ENCODE results near the gene TUG1. TPM values are rescaled to one million over a fixed set of nuclear protein-coding genes. Genes with fewer than 3 reads are reported as not detected.
A peak's percentile ranks its signal among the peaks of the same experiment; 100 is the strongest.

Gene TUG1
- total RNA-seq, 8 experiments from 2014 or later, result 50.0 to 98.1 (median 76.4) TPM

DNA sequence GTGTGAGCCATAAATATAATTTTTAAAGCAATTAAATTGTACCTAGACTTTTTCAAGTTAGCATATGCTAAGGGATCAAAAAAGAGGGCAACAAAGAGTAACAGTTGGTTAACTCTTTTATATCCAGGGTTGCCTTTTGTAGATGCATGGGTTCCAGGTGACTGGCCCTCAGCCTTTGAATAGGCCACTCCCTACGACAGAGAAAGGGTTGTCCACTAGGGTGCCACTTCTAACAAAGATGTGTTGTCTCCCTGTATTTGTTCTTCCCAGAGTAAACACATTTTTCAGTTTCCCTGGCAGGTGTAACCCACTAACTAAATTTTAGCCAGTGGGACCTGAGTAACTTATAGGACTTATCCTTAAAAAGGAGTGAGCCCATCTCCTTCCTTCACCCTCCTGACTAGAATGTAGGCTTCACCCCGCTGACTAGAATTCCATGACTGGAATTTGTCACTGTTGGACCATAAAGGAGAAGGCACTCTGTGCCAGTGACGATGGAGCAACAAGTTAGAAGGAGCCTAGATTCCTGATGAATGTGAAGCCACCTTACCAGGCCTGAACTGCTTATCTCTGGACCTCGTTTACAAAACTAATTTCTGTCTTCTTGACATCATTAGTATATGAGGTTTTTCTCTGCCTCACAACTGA, 16.6 kb downstream of the TUG1 start:
- Histone ChIP-seq H3K4me3 (no peak overlapping the region), H3K4me1 (replicated peaks in 1 of 2) (no peaks in the 10 kb centered on the region), H3K27ac (no peak overlapping the region)
- 51 to 100% (median 78%) methylated on average over 1 to 4 of the region's 4 CpGs; no CpG with 5 or more reads in 2 of the 10 experiments for WGBS, 10 experiments
- in situ Hi-C loops (cut with MboI; ENCODE audit: low pct_unique_long_range_greater_than_20kb in 2 of 9, low sequenced_read_pairs in 9 of 9, unreplicated experiment in 9 of 9), result no loop called here
- no peak for ATAC-seq (replicated peaks in 6 of 8)

DNA sequence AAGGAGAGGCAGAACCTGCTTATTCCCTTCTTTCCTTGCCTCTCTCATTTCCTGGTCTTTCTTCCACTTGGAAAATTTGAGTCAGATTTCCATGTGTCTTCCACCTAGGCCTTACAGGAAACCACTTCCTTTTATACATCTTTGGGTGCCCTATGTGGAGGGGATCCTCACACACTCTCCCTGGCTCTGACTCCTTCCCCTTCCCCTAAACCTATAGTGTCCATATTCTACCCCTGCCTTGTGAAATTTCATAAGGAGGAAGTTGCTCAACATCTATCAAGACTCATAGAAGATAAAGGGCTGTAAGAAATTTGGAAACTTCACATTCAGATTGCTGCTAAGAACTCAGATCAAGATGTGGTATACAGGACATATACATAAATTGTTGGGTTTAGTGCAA, 20.4 kb downstream of the TUG1 start:
- in situ Hi-C loops (cut with MboI; ENCODE audit: low pct_unique_long_range_greater_than_20kb in 2 of 9, low sequenced_read_pairs in 9 of 9, unreplicated experiment in 9 of 9), result no loop called here
- no peak for ATAC-seq (replicated peaks in 6 of 8)
- Histone ChIP-seq H3K27ac (no peak overlapping the region), H3K4me1 (replicated peaks in 1 of 2) (no peaks in the 10 kb centered on the region), H3K4me3 (no peak overlapping the region)

DNA sequence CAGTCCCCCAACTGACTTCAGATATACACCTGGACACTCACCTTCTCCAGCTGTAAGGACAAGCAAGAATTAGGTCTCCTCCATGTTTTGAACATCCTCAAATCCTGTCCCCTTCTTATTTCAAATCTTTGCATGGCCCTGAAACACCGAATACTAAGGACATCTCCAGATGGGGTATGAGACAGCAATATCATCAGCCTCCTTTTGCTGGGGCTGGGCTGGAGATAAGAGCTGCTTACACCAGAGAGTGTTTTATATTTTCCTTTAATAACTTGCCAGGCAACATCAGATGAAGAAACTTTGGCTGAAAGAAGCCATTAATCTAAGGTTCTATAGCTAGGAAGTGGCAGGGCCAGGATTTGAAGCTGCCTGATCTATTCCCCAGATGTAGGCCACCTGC, 21.6 kb downstream of the TUG1 start:
- no peak for ATAC-seq (replicated peaks in 6 of 8)
- in situ Hi-C loops (cut with MboI; ENCODE audit: low pct_unique_long_range_greater_than_20kb in 2 of 9, low sequenced_read_pairs in 9 of 9, unreplicated experiment in 9 of 9), result no loop called here
- Histone ChIP-seq H3K4me3 (no peak overlapping the region), H3K4me1 (replicated peaks in 1 of 2) (no peaks in the 10 kb centered on the region), H3K27ac (no peak overlapping the region)
- 33 to 80% (median 75%) methylated on average over 1 of the region's 1 CpG; no CpG with 5 or more reads in 6 of the 10 experiments for WGBS, 10 experiments

DNA sequence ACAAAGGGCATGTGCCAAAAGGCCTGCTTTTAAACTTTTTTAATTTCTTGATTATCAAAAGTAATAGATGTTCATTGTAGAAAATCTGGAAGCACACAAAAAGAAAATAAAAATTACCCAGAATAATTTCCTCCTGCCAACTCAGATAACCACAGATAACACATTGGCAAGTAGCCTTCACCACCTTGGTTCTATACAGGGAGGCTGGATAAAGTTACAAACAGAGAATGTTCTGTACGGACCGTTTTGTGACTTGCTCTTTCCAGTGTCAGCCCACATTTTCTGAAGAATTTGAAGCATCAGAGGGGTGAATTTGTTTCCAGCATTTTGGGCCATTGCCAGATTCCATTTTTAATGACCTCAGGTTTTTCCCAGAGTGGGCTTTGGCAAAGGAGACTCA, 23.5 kb downstream of the TUG1 start:
- in situ Hi-C loops (cut with MboI; ENCODE audit: low pct_unique_long_range_greater_than_20kb in 2 of 9, low sequenced_read_pairs in 9 of 9, unreplicated experiment in 9 of 9), result no loop called here
- Histone ChIP-seq H3K4me1 (replicated peaks in 1 of 2) (no peaks in the 10 kb centered on the region), H3K4me3 (no peak overlapping the region), H3K27ac (no peak overlapping the region)
- no peak for ATAC-seq (replicated peaks in 6 of 8)
- 56 to 100% (median 73%) methylated on average over 1 to 2 of the region's 2 CpGs; no CpG with 5 or more reads in 4 of the 10 experiments for WGBS, 10 experiments

DNA sequence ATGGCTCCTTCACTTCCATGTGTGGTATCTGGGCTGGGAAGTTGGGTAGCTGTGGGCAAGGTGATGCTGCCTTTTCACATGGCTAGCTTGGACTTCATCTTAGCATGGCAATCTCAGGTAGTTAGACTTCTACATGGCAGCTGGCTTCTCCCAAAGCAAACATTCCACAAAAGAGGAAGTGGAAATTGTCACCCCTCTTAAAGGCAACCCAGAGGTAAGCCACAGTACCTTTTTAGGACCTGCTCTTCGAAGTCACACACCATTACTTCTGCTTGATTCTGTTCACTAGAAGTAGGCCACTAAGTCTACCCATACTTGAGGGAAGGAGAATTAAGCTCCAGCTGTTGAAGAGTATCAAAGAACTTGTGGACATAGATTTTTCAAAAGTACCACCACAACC, 25.9 kb downstream of the TUG1 start:
- H3K4me3 ChIP-seq, result no peak overlapping the region
- H3K27ac ChIP-seq, result no peak overlapping the region
- 0 to 63% (median 43%) methylated on average over 1 of the region's 1 CpG; no CpG with 5 or more reads in 7 of the 10 experiments for WGBS, 10 experiments
- in situ Hi-C loops (cut with MboI; ENCODE audit: low pct_unique_long_range_greater_than_20kb in 2 of 9, low sequenced_read_pairs in 9 of 9, unreplicated experiment in 9 of 9), result no loop called here
- no peak for ATAC-seq (replicated peaks in 6 of 8)
- H3K4me1 ChIP-seq (replicated peaks in 1 of 2), result peaks cover 0 to 2% of the 10 kb centered on the region in 2 donors

DNA sequence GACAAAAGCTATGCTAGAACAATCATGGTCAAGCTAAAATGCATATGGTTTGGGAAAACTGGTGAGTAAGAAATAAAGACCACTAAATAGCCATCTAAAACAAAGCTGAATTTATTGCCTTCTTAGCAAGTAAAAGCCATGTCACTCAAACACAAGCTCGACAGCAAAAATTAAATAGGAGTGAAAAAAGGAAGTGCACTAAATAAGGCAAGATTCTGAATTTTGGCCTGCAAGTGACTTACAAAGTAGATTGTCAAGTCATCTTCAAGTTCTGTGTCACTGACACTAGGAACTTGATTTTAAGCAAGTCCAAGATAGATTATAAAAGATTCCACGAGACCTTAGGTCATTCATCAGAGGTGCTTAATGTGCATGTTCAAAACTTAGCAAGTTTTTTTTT, 27.4 kb downstream of the TUG1 start:
- in situ Hi-C loops (cut with MboI; ENCODE audit: low pct_unique_long_range_greater_than_20kb in 2 of 9, low sequenced_read_pairs in 9 of 9, unreplicated experiment in 9 of 9), result no loop called here
- 13 to 100% (median 56%) methylated on average over 1 to 2 of the region's 2 CpGs for WGBS, 10 experiments
- no peak for ATAC-seq (replicated peaks in 6 of 8)

DNA sequence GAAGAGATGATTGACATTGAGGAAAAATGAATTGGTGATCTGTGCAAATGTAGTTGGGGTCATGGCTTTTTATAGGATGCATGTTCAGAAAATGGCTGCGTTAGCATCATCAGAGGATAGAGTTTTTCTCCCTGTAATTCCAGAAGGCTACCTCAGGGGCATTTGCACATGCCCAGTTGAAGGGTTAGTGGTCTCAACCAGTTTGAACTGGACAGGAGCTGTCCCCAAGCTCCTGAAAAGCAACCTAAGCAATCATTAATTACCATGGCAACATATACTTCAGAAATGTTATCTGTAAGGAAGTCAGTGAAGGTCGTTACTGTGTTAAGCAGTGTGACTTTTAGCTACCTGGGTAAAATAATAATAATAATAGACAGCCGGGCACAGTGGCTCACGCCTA, 29.3 kb downstream of the TUG1 start:
- H3K4me1 ChIP-seq (replicated peaks in 1 of 2), result peaks cover 0 to 2% of the 10 kb centered on the region in 2 donors
- H3K4me3 ChIP-seq, result no peak overlapping the region
- 20 to 100% (median 80%) methylated on average over 1 to 4 of the region's 4 CpGs; no CpG with 5 or more reads in 1 of the 10 experiments for WGBS, 10 experiments
- in situ Hi-C loops (cut with MboI; ENCODE audit: low pct_unique_long_range_greater_than_20kb in 2 of 9, low sequenced_read_pairs in 9 of 9, unreplicated experiment in 9 of 9), result no loop called here
- peak overlapping the region in 1 of 2 donors; percentile 54 for H3K27ac ChIP-seq
- peak in 3 of 8 experiments; percentile 75 to 84 (median 80) for ATAC-seq (replicated peaks in 6 of 8)

More for the DNA sequence above, 27.4 kb downstream of the TUG1 start:
- Histone ChIP-seq H3K27ac (no peak overlapping the region), H3K4me3 (no peak overlapping the region), H3K4me1 (replicated peaks in 1 of 2) (peaks cover 0 to 2% of the 10 kb centered on the region in 2 donors)

DNA sequence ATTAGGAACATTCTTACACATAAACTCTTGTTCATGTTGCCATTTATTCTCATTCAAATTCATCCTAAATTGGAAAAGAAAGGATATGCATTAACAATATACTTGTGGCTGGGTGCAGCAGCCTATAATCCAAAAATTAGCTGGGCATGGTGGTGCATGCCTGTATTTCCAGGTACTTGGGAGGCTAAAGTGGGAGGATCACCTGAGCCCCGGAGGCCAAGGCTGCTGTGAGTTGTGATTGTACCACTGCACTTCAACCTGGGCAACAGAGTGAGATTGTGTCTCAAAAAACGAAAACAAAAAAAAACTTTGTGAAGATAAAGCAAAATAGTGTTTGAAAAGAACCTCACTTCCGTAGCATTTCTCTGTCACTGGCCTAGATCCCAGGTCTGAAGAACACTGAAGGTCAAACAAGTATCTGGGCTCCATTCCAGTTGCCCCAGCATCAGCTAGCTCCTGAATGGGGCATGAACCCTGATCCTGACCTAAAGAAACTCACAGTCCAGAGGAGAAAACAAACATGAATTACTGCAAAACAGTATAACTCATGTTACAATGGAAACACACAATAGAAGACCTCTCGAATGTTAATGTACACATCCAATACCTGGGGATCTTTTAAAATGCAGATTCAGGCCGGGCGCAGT, 32.2 kb downstream of the TUG1 start:
- H3K4me3 ChIP-seq, result no peak overlapping the region
- no peak overlapping the region for H3K27ac ChIP-seq
- no peak for ATAC-seq (replicated peaks in 6 of 8)
- in situ Hi-C loops (cut with MboI; ENCODE audit: low pct_unique_long_range_greater_than_20kb in 2 of 9, low sequenced_read_pairs in 9 of 9, unreplicated experiment in 9 of 9), result no loop called here
- peaks cover 0 to 2% of the 10 kb centered on the region in 2 donors for H3K4me1 ChIP-seq (replicated peaks in 1 of 2)
- 0 to 95% (median 82%) methylated on average over 1 to 4 of the region's 6 CpGs; no CpG with 5 or more reads in 3 of the 10 experiments for WGBS, 10 experiments

DNA sequence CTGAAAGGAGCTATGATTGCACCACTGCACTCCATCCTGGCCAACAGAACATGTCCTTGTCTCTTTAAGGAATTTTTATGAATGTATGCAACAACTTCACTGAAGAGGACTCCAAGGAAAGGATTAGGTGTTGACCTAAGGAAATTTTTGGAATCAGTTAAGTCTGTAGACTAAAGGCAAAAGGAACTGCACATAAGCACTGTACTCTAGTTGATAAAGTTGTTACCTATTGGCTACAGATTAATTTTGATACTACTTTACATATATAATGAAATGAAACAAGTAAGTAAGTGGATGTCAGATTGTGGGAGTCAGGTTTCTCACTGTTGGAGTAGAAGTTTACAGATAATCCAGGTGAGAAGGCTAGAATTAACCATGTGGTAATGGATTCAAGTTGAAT, 36.5 kb downstream of the TUG1 start:
- no peak overlapping the region for H3K27ac ChIP-seq
- in situ Hi-C loops (cut with MboI; ENCODE audit: low pct_unique_long_range_greater_than_20kb in 2 of 9, low sequenced_read_pairs in 9 of 9, unreplicated experiment in 9 of 9), result no loop called here
- no peak for ATAC-seq (replicated peaks in 6 of 8)

DNA sequence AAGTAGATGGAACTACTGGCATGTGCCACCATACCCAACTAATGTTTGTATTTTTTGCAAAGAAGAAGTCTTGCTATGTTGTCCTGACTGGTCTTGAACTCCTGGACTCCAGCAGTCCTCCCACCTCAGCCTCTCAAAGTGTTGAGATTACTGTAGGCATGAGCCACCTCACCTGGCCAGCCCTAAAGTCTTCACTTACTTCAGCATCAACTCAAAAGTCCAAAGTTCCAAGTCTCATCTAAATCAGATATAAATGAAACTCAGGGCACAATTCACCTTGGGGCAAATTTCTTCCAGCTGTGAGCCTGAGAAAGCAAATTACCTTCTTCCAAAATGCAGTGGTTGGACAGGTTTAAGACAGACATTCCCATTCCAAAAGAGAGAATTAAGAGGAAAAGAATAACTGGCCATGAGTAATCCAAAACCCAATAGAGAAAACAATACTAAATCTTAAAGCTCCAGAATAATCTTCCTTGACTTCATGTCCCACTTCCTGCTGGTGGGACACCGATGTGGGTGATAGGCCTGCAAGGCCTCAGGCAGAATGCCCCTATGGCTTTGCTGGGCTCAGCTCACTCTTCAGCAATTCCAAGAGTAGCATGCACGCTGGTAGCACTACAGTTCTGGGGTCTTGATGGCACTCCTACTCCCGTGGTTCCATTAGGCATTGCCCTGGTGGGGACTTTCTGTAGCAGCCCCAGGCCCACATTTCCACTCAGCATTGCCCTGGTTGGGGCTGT, 50.3 kb downstream of the TUG1 start:
- 29 to 100% (median 86%) methylated on average over 1 to 3 of the region's 3 CpGs; no CpG with 5 or more reads in 4 of the 10 experiments for WGBS, 10 experiments
- no peak overlapping the region for H3K4me3 ChIP-seq
- ATAC-seq (replicated peaks in 6 of 8), result no peak
- in situ Hi-C loops (cut with MboI; ENCODE audit: low pct_unique_long_range_greater_than_20kb in 2 of 9, low sequenced_read_pairs in 9 of 9, unreplicated experiment in 9 of 9), result no loop called here
- H3K4me1 ChIP-seq (replicated peaks in 1 of 2), result no peaks in the 10 kb centered on the region
- no peak overlapping the region for H3K27ac ChIP-seq

More for the DNA sequence above, 36.5 kb downstream of the TUG1 start:
- no peak overlapping the region for H3K4me3 ChIP-seq
- no peaks in the 10 kb centered on the region for H3K4me1 ChIP-seq (replicated peaks in 1 of 2)

DNA sequence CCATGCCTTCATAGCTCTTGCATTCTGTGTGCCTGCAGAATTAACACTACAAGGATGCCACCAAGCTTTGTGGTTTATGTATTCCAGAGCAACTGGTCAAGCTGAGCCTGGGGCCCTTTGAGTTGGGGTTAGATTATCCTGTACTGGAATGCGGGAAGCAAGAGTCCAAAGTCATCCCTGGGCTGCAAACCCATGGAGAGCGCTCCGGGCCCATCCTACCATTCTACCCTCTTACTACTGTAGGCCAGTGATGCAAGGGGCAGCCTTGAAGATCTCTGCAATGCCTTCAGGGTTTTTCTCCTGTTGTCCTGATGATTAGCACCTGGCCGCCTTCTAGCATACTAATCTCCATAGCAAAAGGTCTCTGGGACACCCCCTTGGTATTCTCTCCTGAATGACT, 51.3 kb downstream of the TUG1 start:
- Histone ChIP-seq H3K27ac (no peak overlapping the region), H3K4me3 (no peak overlapping the region), H3K4me1 (replicated peaks in 1 of 2) (no peaks in the 10 kb centered on the region)
- ATAC-seq (replicated peaks in 6 of 8), result peak in 1 of 8 experiments; percentile 24
- 53 to 100% (median 75%) methylated on average over 1 to 4 of the region's 4 CpGs; no CpG with 5 or more reads in 1 of the 10 experiments for WGBS, 10 experiments
- in situ Hi-C loops (cut with MboI; ENCODE audit: low pct_unique_long_range_greater_than_20kb in 2 of 9, low sequenced_read_pairs in 9 of 9, unreplicated experiment in 9 of 9), result no loop called here

DNA sequence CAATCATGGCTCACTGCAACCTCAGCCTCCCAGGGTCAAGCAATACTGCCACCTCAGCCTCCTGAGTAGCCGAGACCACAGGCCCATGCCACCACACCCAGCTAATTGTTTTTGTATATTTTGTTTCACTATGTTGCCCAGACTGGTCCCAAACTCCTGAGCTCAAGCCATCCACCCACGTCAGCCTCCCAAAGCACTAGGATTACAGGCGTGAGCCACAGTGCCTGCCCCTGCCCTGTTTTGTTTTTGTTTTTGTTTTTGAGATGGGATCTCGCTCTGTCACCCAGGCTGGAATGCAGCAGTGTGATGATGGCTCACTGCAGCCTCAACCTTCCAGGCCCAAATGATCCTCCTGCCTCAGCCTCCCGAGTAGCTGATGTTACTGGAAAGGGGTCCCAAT, 53.5 kb downstream of the TUG1 start:
- H3K27ac ChIP-seq, result no peak overlapping the region
- no peak overlapping the region for H3K4me3 ChIP-seq
- 37 to 100% (median 87%) methylated on average over 1 to 4 of the region's 5 CpGs; no CpG with 5 or more reads in 1 of the 10 experiments for WGBS, 10 experiments
- H3K4me1 ChIP-seq (replicated peaks in 1 of 2), result no peaks in the 10 kb centered on the region
- ATAC-seq (replicated peaks in 6 of 8), result no peak
- in situ Hi-C loops (cut with MboI; ENCODE audit: low pct_unique_long_range_greater_than_20kb in 2 of 9, low sequenced_read_pairs in 9 of 9, unreplicated experiment in 9 of 9), result no loop called here

All from motor neuron (in vitro differentiated cells).